H1 (cell line): ENCODE results near the gene MRPS25. TPM values are rescaled to one million over a fixed set of nuclear protein-coding genes. Genes with fewer than 3 reads are reported as not detected.

Source experiments
- USF2 ChIP-seq: IDR thresholded peaks from 2 replicates; pipeline ENCODE4 v1.6.1; 2011; ENCODE audit warnings: low read length, improper control_type of control experiment
- polyA plus RNA-seq, 7 experiments: library from polyadenylated mRNA; depleted of rRNA in 3 of 7; stranded (reverse) in 5 of 7; unstranded in 2 of 7; fragments of >200 nt in 5 of 7; fragments of 200-250 nt in 2 of 7; gene quantifications; 1 replicate in 5 of 7; 2 replicates in 1 of 7; 4 replicates in 1 of 7; pipeline versions ENCODE4 v1.2.1 to v1.2.3, GENCODE V29; 2011 to 2013; ENCODE audit warnings: missing spikeins in 2 of 7, mixed read lengths in 2 of 7
- total RNA-seq: library from RNA; stranded (reverse); fragmentation: NEBNext Ultra II Directional; extraction: Animal tissue kit (Norgen Biotek cat#: 25700); gene quantifications from 2 replicates; pipeline ENCODE4 v1.2.1, GENCODE V29; 2021

Gene MRPS25
- total and polyA plus RNA-seq, 2 of the 8 experiments (the other 6 are each of a cell fraction or from before 2014, with no cell fraction given), result 23.0 to 56.5 TPM

GRCh38 chr3:15042936-15043335 is 22.2 kb downstream of the MRPS25 start (continued):
- no peak for TF ChIP-seq USF2
